Hematopoietic multipotent progenitor cell treated with erythropoietin and hydrocortisone succinate and interleukin-3 and kit ligand, for 4 days (in vitro differentiated cells): ENCODE results near the gene GATA2.

Experiments
- DNase-seq: peaks from one replicate; pipeline ENCODE4 v3.0.0-alpha.2; 2015

The GATA2 gene

DNA sequence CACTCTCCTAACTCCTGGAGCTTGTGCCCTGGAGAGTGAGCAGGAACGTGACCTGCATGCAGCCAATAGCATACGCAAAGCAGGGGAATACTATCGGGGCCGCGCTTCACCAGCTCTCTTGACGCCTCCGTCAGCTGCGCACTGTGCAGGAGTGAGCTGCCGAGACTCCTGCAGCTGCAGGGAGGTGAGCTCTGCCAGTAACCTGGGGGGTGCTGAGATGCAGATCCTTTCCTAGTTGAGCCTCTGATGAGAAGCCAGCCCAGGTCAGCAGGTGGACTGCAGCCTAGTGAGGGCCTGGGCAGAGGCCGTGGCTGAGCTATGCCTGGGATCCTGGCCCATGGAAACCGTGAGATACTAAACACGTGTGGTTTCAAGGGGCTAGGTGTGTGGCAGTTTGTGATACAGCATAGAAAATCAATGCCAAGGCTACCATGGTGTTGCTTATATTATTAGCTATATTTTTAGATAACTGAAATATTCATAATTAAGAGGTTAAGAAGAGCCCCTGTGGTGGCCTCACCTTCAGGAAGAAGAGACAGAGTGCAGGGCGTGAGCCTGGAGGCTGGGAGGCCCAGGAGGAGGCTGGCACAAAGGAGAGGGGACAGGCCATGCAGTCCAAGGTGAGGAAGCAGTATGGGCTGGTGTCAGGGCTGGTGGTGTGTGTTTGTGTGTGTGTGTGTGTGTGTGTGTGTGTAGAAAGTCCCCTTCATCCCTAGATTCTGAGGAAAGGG lies 20.4 kb downstream of the GATA2 start:
- no peak for DNase-seq

DNA sequence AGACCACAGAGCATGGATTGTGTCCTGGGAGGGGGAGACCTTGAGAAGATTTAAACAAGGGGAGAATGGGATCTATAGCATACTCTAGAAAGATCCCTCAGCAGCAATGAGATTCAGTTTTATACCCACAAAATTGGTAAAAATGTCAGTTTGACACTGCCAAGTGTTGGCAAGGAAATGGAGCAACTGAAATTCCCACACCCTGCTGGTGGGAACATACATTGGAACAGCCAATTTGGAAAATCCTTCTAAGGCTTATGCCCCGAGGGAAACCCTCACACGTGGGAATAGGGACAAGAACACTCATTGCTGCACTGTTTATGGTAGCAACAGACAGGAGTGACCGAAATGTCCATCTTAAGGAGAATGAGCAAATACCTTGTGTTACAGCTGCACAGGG lies 21.3 kb downstream of the GATA2 start:
- no peak for DNase-seq

- DNase-seq: no peak
Observed at GRCh38 chr3:128471110-128471509, 21.9 kb downstream of the GATA2 start.

DNA sequence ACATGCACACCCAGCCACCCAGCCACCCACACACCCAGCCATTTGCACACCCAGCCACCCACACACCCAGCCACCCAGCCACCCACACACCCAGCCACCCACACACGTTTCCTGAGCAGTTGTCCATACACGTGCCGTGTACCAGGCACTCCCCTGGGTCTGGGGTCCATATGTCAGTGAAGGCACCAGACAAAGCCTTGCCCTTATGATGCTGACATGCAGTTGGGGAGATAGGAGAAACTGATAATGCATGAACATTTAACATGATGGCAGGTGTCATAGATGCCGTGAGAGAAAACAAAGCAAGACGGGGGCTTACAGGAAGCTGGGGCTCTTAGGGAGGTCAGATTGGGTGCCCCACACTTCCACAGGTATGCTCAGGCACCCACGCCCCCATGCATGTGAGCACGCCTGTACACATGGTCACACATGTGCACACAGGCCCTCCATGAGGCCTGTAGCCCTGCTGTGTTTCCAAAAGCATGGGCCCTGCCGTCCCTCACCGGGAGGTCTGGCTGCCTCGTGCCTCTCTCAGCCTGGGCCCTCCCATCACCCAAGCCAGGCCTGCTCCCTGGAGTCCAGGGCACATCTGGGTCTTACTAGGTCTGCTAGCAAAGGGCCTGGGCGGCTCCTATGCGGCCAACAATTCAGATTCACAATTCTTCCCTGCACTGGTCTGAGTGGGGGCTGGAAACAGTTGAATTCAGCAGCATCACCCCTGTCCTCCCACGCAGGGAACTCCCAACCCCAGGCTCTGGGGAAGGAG lies 22.7 kb downstream of the GATA2 start:
- DNase-seq: no peak

DNA sequence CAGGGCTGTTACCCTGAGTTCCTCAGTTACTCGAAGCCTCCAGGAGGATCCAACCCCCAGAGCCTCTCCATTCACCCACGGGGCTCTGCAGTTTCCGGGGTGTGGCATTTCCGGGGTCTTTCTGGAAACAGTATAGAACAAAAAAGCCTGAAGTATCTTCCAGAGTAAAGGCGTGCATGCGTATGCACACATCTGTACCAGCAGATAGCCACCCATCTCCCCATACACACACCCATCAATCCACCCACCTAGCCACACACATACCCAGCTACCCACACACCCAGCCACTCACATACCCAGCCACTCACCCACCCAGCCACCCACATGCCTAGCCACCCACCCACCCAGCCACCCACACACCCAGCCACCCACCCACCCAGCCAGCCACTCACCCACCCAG lies 23.4 kb downstream of the GATA2 start:
- peak; percentile 20 for DNase-seq

DNA sequence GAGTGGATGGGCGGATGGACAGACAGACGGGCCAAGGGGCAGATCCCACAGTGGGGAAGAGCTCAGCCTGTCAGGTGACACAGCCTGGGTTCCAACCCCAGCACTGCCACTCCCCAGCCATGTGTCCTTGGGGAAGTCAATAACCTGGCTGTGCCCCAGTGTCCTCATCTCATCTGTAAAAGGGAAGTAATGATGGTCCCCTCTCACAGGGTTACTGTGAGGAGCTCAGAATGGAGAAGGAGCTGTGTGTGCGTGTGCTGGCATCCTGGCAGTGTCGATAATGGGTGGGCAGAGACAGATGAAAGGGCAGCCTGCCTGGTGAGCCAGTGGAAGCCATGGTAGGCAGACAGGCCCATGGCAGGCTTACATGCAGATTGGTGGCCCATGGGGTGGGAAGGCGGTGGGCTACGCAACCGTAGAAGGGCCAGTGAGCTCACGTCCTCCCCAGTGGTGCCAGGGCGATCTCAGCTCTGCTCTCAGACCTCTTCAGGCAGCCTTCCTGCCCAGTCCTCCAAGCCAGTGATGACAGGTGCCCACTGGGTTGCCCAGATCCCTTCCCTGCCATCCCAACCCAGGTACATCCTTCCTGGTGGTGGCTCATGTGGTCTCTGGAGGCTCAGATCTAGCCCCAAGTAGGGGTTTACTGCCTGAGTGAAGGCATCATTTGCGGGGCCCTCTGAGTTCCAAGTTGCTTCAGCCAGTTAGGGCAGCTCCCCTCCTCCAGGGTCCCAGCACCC lies 24.0 kb downstream of the GATA2 start:
- DNase-seq: peak; percentile 63

DNA sequence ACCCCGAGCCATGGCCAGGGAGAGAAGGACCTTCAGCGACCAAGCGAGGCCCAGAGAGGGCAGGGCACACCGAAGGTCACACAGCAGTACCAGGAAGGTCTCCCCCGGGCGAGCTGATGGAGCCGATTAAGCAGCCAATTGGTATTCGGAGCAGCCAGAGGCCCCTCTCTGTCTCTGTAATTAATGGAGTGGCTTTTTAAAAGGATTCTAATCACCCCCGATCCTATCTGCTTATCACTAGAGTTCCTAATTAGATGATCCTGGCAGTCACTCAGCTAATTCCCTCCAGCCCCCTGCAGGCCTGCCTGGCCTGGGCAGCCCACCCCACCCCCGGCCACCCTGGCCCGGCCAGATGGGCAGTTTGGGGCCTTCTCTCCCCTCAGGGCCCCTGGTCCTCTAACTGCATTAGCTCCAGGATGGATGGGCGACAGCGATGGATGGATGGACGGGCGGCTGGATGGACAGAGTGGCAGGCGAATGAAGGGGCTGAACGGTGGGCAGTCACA lies 24.7 kb downstream of the GATA2 start:
- no peak for DNase-seq

GRCh38 chr3:128466840-128467541 lies 26.0 kb downstream of the GATA2 start, which contains the start of gene DNAJB8:
Gene DNAJB8, minus strand, starts transcription at chr3:128466890. Its CDS starts 3,645 bp downstream, at chr3:128463245.
- DNase-seq: peak; percentile 70

DNA sequence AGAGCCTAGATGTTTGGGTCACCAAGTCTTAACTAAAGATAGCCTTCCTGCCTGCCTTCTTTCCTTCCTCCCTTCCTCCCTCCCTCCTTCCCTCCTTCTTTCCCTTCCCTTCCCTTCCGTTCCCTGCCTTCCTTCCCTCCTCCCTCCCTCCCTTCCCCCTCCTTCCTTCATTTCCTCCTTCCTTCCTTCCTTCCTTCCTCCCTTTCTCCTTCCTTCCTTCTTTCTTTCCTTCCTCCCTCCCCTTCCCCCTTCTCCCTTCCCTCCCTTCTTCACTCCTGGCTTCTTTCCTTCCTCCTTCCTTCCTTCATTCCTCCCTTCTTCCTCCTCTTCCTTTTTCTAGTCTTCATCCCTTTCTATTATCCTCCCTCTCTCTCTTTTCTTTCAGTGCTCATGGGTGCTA lies 28.3 kb downstream of the GATA2 start:
- no peak for DNase-seq

DNA sequence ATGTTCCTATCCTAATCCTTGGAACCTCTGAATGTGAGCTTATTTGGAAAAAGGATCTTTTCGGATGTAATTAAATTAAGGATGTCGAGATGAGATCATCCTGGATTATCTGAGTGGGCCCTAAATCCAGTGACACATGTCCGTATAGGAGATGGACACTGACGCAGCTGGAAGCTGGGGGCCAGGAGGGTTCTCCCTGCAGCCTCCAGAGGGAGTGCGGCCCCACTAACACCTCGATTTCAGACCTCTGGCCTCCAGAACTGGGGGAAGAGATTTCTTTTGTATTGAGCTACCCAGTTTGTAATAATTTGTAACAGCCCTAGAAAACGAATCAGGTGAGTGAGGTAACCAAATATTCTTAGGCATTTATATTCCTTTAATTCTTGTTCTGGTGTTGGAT lies 28.8 kb downstream of the GATA2 start:
- DNase-seq: peak; percentile 49

GRCh38 chr3:128463771-128464170 lies 29.2 kb downstream of the GATA2 start:
- no peak for DNase-seq

GRCh38 chr3:128463354-128463753 lies 29.6 kb downstream of the GATA2 start:
- no peak for DNase-seq

GRCh38 chr3:128462931-128463330 lies 30.1 kb downstream of the GATA2 start:
- no peak for DNase-seq

DNA sequence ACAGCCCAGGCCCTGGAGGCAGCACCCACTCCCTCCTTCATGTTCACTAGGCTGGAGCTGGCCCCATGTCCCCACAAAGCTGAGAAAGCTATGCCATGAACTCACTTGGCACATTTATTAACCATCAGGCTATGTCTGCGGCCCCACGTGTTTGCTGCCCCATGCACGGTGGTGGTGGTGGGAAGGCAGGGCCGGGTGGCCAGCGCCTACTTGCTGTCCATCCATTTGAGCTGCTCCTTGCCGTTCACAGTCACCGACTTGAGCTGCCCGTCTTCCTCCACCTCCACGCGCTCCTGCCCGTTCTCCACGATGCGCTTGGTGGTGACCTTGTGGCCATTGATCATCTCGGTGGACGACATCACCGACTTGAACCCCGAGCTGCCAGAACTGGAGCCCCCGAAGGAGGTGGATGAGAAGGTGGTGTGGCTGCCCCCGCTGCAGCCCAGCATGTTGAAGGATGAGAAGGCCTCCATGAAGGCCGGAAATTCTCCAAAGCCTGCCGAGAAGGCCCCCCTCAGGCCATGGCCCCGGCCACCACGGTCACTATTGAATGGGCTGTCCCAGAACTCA lies 30.6 kb downstream of the GATA2 start:
- DNase-seq: no peak

- DNase-seq: no peak
Observed at GRCh38 chr3:128461731-128462130, 31.3 kb downstream of the GATA2 start.

DNA sequence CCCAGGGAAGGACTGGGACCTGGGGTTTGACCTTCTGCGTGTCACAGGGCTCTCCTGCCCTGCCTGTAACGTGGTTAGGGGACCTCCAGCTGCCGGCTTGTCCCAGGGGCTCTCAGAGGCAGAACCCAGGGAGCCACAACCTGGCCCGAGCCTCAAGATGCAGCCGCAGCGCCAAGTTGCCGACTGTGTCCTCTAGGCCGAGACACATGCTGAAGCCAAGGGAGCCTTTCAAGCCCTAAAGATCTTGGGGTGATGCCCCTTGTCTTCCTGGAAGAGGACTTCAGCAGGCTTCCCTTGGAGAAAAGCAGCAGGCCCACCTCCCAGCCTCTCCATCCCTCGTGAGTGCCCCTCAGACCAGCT lies 33.6 kb downstream of the GATA2 start:
- DNase-seq: no peak

- DNase-seq: no peak
Observed at GRCh38 chr3:128458746-128459460, 34.1 kb downstream of the GATA2 start.

GRCh38 chr3:128457937-128458336 lies 35.1 kb downstream of the GATA2 start:
- no peak for DNase-seq

DNA sequence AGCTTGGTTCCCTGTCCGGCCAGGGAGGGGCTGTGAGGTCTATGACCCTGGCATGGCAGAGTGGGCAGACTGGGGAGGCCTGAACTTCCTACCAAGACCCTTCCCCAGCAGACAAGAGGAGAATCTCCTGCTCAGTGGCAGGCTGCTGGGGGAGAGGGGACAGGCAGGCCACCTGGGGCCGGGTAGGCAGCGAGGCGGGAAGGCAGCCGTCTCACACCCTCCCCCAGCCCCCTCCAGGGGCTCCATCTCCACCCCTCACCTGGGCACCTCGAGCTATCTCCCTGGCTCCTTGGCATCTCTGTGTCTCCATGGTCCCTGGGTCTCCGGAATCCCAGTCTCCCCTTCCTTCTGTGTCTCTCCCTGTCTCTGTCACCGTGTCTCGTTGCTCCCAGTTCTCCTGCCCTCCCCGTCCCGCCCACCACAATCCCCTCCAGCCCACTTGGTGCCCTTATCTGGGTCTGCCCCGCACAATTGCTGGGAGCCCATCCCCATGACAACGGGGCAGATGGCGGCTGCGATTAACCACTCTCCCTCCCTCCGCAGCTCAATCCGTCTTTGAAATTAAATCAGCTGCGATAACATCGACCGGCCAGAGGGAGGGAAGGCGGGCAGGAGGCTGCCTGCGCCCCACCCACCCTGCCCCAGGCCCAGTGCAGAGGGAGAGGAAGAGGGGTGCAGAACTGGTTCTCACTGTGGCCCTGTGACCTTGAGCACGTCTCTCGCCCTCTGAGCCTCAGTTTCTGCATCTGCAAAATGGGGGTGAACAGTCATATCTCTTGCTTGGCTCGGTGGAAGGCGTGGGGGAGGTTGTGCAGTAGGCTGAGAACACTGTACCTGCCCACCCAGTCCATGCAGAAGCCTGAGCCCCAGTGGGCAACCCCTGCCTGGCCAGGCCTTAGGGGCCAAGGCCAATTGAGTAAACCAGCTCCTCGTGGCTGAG lies 36.0 kb downstream of the GATA2 start:
- peak; percentile 87 for DNase-seq
